NCI-H2227 (cell line): ENCODE results near the gene DMRT1.
A peak's percentile ranks its signal among the peaks of the same experiment; 100 is the strongest.

ENCODE experiments used
- DNase-seq: peaks from one replicate; lab custom pipeline; 2025; ENCODE audit not compliant: unreplicated experiment; lab: John Stamatoyannopoulos, UW

Gene DMRT1

DNA sequence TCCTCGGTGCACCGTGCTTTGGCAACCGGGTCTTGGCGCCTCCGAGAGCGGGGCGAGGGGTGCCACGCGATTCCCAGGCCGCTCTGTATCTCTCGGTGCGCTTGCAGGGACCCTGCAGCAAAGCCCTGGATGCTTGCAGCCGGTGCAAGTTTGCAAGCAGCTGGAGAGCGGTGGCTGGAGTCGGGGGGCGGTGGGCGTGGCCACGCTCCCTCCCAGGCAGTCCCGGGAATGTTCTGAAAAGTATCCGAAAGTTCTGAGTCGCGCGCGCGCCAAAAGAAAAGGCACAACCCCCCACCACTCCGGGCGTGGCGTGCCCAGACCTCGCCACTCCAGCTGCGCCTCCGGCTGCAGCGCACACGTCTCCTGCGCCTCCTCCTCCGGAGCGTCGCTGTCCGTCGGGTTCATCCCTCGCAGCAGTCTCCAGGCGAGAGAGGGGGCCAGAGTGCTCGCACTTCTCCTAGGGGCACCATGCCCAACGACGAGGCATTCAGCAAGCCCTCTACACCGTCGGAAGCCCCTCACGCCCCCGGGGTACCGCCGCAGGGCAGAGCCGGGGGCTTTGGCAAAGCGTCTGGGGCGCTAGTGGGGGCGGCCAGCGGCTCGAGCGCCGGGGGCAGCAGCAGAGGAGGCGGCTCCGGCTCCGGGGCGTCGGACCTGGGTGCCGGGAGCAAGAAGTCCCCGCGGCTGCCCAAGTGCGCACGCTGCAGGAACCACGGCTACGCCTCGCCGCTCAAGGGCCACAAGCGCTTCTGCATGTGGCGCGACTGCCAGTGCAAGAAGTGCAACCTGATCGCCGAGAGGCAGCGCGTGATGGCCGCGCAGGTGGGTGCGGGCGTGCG lies at the start of gene DMRT1:
TSS of gene DMRT1 (plus strand) at position 327 of the 839 bp plus-strand sequence. CDS start at position 469, 142 bp downstream.
- DNase-seq = no peak

GRCh38 chr9:792331-793260 lies 48.9 kb upstream of the DMRT1 start:
- no peak for DNase-seq

GRCh38 chr9:794386-794785 lies 47.1 kb upstream of the DMRT1 start:
- DNase-seq = no peak

GRCh38 chr9:795869-796268 lies 45.6 kb upstream of the DMRT1 start:
- no peak for DNase-seq

- no peak for DNase-seq
Observed at GRCh38 chr9:800591-801150, 40.8 kb upstream of the DMRT1 start.

DNA sequence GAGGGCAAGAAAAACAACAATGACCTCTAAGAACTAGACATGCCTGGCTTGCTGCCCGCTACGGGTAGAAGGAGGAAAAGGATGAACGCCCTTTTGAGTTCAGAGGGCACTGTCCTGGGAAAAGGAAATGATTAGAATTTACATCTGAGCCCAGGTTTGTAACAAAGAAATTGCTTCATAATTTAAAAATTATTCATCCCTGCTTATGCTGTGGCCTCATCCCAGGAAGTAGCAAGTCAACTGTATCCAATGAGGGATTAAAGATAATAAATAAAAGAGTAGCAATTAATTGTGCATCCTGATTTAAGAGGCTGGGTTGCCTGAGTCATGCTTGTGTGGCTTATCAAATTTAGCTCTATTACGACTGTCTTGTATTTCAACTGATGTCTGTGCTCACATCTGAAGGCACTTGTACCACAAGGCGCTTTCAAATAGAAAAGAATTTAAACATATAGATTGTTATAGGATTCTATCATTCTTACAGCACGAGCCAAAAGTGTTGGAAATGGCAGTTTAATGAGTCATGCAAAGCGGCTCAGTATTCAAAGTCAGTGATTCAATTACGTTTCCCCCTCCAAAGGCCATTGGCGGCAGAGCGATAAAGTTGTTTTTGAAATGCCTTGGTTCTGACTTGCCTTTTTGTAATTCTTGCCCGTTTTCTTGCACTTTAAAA lies 40.0 kb upstream of the DMRT1 start:
- DNase-seq = no peak

DNA sequence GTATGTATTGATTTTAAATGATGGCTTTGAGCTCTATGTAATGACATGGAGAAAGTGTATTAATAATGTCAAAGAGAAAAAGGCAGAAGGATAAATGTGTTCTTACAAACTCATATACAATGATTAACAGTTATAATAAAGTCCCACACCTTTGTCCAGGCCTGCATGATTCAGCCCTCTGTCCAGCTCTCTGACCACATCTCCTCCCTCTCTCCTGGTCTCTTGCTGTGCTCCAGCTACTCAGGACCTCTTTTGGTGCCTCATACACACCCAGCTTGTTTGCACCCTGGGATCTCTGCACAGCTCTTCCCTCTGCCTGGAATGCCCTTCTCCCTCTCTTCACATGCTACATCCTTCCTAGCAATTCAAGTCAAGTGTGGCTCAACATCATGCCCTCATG lies 37.5 kb upstream of the DMRT1 start:
- DNase-seq = no peak

- DNase-seq = no peak
Observed at GRCh38 chr9:805151-805550, 36.3 kb upstream of the DMRT1 start.

DNA sequence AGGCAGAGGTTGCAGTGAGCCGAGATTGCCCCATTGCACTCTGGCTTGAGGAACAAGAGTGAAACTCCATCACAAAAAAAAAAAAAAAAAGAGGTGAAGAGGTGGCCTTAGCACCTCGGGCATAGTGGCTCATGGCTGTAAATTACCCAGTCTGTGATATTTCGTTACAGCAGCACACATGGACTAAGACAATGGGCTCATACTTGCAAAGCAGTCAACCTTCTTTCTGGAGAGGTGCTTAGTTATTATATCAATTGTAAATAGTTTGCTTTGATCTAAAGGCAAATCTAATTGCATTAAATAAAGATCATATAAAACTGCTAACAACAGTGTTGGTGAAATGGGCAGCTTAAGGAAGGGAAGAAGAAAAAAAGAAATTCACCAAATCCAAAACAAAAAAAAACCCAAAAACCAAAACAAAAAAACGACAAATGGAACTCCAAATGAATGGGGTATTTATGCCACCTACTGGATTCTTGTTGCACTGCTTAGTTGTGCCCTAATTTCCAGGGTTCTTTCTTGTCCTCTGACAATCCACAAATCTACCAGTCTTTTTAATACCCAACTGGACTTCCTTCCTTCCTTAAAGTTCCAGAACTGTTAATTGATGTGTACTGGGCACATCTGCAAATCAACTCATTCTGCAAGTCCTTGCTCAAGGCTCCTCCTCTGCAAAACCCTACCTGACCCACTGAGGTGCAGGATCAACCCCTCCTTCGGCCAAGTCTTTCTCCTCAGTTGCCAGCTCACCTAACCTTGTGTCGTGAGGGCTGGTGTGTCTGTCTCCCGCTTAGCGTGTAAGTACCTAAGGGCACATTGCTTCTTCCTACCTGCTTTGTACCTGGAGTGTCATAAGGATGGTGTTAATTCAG lies 35.0 kb upstream of the DMRT1 start:
- DNase-seq = peak; percentile 40

DNA sequence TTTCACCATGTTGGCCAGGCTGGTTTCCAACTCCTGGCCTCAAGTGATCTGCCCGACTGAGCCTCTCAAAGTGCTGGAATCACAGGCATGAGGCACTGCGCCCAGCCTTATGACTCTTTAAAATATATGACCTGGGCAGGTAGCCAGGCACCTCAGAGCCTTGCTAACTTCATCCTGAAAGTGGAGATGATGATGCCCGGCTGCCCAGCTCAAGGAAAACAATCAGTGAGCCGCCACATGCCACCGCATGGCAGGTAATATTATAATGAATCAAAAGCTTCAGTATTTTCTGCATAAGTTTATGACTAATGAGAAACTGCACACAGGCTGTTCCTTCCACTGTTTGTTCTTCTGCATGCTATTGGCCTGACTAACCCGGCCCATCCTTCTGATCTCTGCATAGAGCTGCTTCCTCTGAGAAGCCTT lies 30.4 kb upstream of the DMRT1 start:
- no peak for DNase-seq

DNA sequence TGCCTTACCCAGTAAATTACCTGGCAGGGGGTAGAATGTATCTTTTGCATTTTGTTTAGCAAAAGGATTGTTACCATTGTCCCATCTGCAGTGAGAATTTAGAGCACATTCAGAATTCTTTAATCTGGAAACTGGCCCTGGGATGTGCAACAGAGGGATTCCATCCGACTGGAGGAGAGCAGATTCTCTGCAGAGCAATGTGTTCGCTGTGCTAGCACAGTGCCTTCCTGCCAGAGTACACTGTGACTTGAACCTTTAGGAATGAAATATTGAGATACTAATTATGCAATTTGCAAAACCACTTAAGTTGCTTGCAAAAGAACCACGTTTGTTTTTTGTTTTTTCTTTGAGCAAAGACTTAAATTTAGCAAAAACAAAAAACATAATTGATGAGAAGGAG lies 22.5 kb upstream of the DMRT1 start:
- DNase-seq = no peak

DNA sequence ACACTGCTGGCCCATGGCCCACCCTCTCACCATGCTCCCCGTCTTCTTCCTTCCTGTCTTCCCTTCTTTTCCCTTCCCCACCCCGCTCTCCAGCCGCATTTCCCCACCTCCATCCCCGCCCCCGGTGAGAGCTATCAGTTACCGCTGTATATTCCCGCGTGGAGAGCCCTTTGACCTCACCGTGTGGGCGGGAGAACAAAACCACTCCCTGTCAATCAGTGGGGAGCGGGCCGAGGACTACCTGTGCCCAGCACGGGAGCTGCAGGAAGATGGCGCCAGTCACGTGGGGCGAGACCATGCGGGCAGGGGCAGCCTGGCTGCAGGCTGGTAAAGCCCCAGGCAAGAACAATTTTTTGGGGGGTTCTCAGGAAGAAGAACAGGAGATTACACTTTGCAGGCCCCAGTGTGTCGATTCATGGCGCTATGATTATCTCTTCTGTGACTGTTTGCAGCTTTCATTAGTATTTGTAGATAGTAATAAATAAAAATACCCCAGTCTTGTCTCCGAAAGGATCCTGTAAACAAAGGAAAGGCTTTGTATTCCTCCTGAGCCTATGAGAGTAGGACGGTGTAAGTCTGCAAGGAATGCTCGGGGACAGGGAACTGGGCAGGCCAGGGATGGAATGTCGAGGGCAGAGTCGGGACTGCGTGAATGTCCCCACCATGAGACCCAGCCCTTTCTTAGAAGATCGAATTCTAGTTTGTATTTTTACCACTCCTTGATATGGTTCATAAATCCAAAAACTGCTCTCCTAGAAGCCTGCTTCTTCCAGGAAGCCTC lies 14.8 kb upstream of the DMRT1 start:
- DNase-seq = no peak

- DNase-seq = no peak
Observed at GRCh38 chr9:840343-840742, 1.2 kb upstream of the DMRT1 start.

DNA sequence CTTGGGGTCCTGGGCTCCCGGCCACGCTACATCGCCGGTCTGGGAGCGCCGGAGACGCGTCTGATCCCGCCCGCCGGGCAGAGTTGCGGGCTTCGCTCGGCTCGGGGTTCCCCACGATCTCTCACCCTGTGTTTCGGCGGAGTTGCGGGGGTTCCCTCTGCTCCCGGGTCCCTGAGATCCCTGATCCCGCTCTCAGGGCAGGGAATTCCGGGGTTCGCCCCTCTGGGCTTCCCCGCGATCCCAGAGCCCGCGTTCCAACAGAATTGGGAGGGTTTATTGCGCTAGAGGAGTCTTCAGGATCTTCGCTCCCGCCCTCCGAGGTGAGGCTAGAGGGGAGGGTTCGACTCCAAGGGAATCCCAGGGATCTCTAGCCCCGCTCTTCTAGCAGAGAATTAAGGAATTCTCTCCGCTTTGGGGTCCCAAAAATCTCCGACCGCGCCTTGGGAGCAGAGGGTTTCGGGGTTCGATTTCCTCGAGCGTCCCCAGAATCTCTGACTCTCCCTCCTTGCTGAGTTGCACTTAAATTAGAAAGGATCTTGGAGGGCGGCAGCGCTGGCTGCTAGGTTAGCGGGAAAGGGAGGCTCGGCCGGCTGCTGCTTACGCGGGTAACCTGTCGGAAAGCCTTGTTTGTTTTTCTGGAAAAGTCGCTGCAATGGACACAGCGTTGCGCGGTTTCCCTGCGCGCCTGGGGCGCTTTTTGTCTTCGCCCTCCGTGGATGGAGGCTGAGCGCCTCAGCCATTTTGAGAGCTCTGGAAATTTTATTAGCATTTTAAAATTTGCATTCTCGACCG lies 1.3 kb downstream of the DMRT1 start:
- no peak for DNase-seq

DNA sequence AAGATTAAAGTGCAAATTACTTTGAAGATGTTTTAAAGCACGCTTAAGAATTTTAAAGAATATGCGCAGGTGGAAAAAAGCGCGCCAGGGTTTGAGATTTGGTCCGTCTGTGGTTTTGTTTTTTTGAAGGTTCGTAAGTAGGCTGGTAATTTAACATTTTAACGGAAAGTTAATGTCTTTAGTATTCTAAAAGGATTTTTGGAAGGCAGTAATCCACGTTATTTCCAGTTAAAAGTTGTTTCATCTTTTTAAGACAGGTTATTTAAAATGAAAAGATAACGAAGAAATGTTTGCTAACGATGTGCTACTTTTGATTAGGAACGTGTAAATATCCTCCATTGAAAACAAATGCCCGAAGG lies 1.9 kb downstream of the DMRT1 start:
- DNase-seq = no peak

GRCh38 chr9:846852-847251 lies 5.4 kb downstream of the DMRT1 start:
- no peak for DNase-seq

- DNase-seq = no peak
Observed at GRCh38 chr9:847505-847904, 6.0 kb downstream of the DMRT1 start.

- DNase-seq = no peak
Observed at GRCh38 chr9:849431-849830, 7.9 kb downstream of the DMRT1 start.

GRCh38 chr9:852539-852938 lies 11.0 kb downstream of the DMRT1 start:
- no peak for DNase-seq
